ENCODE data around the gene PI16. TPM values are rescaled to one million over a fixed set of nuclear protein-coding genes. Genes with fewer than 3 reads are reported as not detected.

The PI16 gene
- polyA plus RNA-seq, 1 donor from 2014 or later, result not detected

DNA sequence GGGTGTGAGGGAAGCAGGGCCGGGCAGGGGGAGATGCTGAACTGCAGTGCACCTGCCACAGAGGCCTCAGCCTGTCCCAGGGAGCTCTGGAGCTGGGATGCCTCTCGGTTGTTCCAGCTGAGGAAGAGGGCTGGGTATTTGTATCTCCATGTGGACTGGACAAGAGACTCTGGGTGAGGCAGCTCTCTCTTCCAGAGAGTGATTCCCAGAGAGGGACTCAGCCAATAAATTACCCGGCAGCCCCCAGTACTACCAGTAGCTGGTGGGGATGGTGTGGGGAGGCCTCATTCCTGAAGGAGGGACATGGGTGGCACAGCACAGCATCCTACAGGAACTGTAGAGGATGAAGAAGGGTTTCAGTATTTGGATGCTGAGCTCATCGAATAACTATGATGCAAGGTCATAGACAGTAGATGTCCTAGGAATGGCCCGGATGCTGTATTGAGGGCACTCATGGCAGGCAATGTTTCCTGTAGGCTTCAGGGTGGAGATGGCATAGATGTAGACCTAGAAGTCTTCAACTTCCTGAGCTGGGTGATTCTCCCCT lies 52.3 kb downstream of the PI16 start:
- H3F3A ChIP-seq (ENCODE audit: insufficient read depth, low read length, poor library complexity, severe bottlenecking), result no peaks in the 10 kb centered on the region
- no peaks in the 10 kb centered on the region for H3K27me3 ChIP-seq (ENCODE audit: insufficient read depth, low read depth, low read length)
- H3K36me3 ChIP-seq (ENCODE audit: insufficient read depth, low read length), result no peaks in the 10 kb centered on the region
- no peak overlapping the region for H3K4me3 ChIP-seq (ENCODE audit: low read length)
- no peak overlapping the region for H3K27ac ChIP-seq (ENCODE audit: low read length)
- no peaks in the 10 kb centered on the region for H4K20me1 ChIP-seq (ENCODE audit: insufficient read depth)
- H3K9ac ChIP-seq (ENCODE audit: low read length), result no peak overlapping the region
- TF ChIP-seq EZH2 (IDR thresholded peaks at IDR 0.05; ENCODE audit: borderline replicate concordance, insufficient read depth, low read length, poor library complexity, severe bottlenecking), result no peak
- no peak for TF ChIP-seq SMC3 (conservative IDR thresholded peaks at IDR 0.05; ENCODE audit: poor library complexity)
- no peak for TF ChIP-seq EP300 (conservative IDR thresholded peaks at IDR 0.05; ENCODE audit: poor library complexity, severe bottlenecking)
- no peaks in the 10 kb centered on the region for H3K9me2 ChIP-seq (ENCODE audit: insufficient read depth, low read length)
- no peaks in the 10 kb centered on the region for H3K79me2 ChIP-seq (replicated peaks; ENCODE audit: insufficient read depth, low read length)
- no peaks in the 10 kb centered on the region for H3K9me3 ChIP-seq (ENCODE audit: low read length)
- no peak overlapping the region for H3K4me2 ChIP-seq (ENCODE audit: low read length)
- no peak overlapping the region for H2AFZ ChIP-seq (ENCODE audit: low read depth, low read length)

DNA sequence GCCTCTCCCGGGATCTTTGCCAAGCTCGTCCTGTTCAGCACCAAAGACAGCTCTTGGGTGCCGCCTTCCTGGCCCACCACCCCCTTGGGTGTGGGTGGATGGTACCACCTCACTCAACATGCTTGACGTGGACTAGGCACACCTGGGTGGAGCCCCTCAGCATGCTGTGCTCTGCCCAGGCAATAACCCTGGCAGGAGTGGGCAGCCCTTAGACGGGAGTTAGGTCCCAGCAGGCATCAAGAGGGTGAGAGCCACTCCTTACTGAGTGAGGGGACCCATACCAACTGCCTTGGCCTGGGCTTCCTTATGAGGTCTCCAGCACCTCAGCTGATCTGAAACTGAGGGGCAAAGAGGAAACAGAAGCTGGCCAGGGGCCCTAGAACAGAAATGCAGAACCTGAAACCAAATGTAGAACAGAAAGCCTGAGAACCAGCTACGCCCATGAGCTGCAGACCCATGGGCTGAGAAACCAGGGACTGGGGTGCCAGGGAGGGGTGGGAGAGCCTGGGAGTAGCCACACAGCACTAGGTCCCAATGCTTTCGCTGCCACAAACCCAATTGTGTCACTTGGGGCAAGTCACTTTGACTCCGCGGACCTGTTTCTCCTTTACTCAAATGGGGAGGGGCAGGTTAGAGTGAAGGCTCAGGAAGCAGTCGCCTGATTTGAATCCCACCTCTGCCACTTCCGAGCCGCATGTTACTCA lies 53.0 kb downstream of the PI16 start:
- Histone ChIP-seq H3F3A (ENCODE audit: insufficient read depth, low read length, poor library complexity, severe bottlenecking) (no peaks in the 10 kb centered on the region), H3K27ac (ENCODE audit: low read length) (no peak overlapping the region), H3K27me3 (ENCODE audit: insufficient read depth, low read depth, low read length) (no peaks in the 10 kb centered on the region), H3K9me3 (ENCODE audit: low read length) (no peaks in the 10 kb centered on the region), H3K9ac (ENCODE audit: low read length) (no peak overlapping the region), H3K4me2 (ENCODE audit: low read length) (no peak overlapping the region), H3K9me2 (ENCODE audit: insufficient read depth, low read length) (no peaks in the 10 kb centered on the region), H3K36me3 (ENCODE audit: insufficient read depth, low read length) (no peaks in the 10 kb centered on the region), H2AFZ (ENCODE audit: low read depth, low read length) (no peak overlapping the region), H4K20me1 (ENCODE audit: insufficient read depth) (no peaks in the 10 kb centered on the region), H3K79me2 (replicated peaks; ENCODE audit: insufficient read depth, low read length) (no peaks in the 10 kb centered on the region), H3K4me3 (ENCODE audit: low read length) (no peak overlapping the region)
- TF ChIP-seq, protein P1, sequence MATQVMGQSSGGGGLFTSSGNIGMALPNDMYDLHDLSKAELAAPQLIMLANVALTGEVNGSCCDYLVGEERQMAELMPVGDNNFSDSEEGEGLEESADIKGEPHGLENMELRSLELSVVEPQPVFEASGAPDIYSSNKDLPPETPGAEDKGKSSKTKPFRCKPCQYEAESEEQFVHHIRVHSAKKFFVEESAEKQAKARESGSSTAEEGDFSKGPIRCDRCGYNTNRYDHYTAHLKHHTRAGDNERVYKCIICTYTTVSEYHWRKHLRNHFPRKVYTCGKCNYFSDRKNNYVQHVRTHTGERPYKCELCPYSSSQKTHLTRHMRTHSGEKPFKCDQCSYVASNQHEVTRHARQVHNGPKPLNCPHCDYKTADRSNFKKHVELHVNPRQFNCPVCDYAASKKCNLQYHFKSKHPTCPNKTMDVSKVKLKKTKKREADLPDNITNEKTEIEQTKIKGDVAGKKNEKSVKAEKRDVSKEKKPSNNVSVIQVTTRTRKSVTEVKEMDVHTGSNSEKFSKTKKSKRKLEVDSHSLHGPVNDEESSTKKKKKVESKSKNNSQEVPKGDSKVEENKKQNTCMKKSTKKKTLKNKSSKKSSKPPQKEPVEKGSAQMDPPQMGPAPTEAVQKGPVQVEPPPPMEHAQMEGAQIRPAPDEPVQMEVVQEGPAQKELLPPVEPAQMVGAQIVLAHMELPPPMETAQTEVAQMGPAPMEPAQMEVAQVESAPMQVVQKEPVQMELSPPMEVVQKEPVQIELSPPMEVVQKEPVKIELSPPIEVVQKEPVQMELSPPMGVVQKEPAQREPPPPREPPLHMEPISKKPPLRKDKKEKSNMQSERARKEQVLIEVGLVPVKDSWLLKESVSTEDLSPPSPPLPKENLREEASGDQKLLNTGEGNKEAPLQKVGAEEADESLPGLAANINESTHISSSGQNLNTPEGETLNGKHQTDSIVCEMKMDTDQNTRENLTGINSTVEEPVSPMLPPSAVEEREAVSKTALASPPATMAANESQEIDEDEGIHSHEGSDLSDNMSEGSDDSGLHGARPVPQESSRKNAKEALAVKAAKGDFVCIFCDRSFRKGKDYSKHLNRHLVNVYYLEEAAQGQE (IDR thresholded peaks at IDR 0.05; ENCODE audit: borderline replicate concordance), result no peak
- TF ChIP-seq EP300 (conservative IDR thresholded peaks at IDR 0.05; ENCODE audit: poor library complexity, severe bottlenecking) (no peak), POLR2AphosphoS5 (IDR thresholded peaks at IDR 0.05) (no peak), TAF1 (IDR thresholded peaks at IDR 0.05; ENCODE audit: low read depth) (no peak), SMC3 (conservative IDR thresholded peaks at IDR 0.05; ENCODE audit: poor library complexity) (no peak), MXI1 (conservative IDR thresholded peaks at IDR 0.05; ENCODE audit: poor library complexity, severe bottlenecking) (no peak), EZH2 (IDR thresholded peaks at IDR 0.05; ENCODE audit: borderline replicate concordance, insufficient read depth, low read length, poor library complexity, severe bottlenecking) (no peak), RAD21 (conservative IDR thresholded peaks at IDR 0.05) (no peak)
- TF ChIP-seq, protein P2, sequence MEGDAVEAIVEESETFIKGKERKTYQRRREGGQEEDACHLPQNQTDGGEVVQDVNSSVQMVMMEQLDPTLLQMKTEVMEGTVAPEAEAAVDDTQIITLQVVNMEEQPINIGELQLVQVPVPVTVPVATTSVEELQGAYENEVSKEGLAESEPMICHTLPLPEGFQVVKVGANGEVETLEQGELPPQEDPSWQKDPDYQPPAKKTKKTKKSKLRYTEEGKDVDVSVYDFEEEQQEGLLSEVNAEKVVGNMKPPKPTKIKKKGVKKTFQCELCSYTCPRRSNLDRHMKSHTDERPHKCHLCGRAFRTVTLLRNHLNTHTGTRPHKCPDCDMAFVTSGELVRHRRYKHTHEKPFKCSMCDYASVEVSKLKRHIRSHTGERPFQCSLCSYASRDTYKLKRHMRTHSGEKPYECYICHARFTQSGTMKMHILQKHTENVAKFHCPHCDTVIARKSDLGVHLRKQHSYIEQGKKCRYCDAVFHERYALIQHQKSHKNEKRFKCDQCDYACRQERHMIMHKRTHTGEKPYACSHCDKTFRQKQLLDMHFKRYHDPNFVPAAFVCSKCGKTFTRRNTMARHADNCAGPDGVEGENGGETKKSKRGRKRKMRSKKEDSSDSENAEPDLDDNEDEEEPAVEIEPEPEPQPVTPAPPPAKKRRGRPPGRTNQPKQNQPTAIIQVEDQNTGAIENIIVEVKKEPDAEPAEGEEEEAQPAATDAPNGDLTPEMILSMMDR (IDR thresholded peaks at IDR 0.05; ENCODE audit: poor library complexity, severe bottlenecking), result no peak

Data from neural cell (in vitro differentiated cells).